ENCODE results near the gene ADD1. TPM values are rescaled to one million over a fixed set of nuclear protein-coding genes. Genes with fewer than 3 reads are reported as not detected.

ADD1 gene
- total and polyA plus RNA-seq, 7 donors = 124 to 224 (median 176) TPM

GRCh38 chr4:2814627-2815270 is 28.9 kb upstream of the ADD1 start:
- intact Hi-C loops (cut with DNase I) = loop anchor here in 1 of 2 donors (5.0 kb wide), 1 partner anchor 47 kb away; no protein-coding TSS in a partner anchor
- TF ChIP-seq, protein P1, sequence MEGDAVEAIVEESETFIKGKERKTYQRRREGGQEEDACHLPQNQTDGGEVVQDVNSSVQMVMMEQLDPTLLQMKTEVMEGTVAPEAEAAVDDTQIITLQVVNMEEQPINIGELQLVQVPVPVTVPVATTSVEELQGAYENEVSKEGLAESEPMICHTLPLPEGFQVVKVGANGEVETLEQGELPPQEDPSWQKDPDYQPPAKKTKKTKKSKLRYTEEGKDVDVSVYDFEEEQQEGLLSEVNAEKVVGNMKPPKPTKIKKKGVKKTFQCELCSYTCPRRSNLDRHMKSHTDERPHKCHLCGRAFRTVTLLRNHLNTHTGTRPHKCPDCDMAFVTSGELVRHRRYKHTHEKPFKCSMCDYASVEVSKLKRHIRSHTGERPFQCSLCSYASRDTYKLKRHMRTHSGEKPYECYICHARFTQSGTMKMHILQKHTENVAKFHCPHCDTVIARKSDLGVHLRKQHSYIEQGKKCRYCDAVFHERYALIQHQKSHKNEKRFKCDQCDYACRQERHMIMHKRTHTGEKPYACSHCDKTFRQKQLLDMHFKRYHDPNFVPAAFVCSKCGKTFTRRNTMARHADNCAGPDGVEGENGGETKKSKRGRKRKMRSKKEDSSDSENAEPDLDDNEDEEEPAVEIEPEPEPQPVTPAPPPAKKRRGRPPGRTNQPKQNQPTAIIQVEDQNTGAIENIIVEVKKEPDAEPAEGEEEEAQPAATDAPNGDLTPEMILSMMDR (IDR thresholded peaks at IDR 0.05) = no peak
- Histone ChIP-seq H3K27me3 (ENCODE audit: insufficient read depth in 3 of 3, low read length in 2 of 3) (no peaks in the 10 kb centered on the region), H3K27ac (no peak overlapping the region), H3K4me3 (no peak overlapping the region), H3K36me3 (ENCODE audit: insufficient read depth in 1 of 2, low read depth in 1 of 2) (no peaks in the 10 kb centered on the region), H3K9me3 (no peaks in the 10 kb centered on the region), H3K4me1 (peaks cover 46% of the 10 kb centered on the region)
- WGBS, 3 donors = 75 to 90% (median 84%) methylated on average over 7 of the region's 7 CpGs
- no peak for DNase-seq
- ATAC-seq = no peak

- H3K4me1 ChIP-seq = peaks cover 32% of the 10 kb centered on the region
- no peak overlapping the region for H3K4me3 ChIP-seq
- H3K27ac ChIP-seq = no peak overlapping the region
- H3K9me3 ChIP-seq = no peaks in the 10 kb centered on the region
- peaks cover 0 to 6% of the 10 kb centered on the region in 2 donors for H3K36me3 ChIP-seq (ENCODE audit: insufficient read depth in 1 of 2, low read depth in 1 of 2)
- TF ChIP-seq, protein P1 (IDR thresholded peaks at IDR 0.05) = no peak
- no peak for ATAC-seq
- no peaks in the 10 kb centered on the region for H3K27me3 ChIP-seq (ENCODE audit: insufficient read depth in 3 of 3, low read length in 2 of 3)
- intact Hi-C loops (cut with DNase I) = no loop called here
- DNase-seq = no peak
- WGBS, 3 donors = 91 to 97% (median 97%) methylated on average over 1 of the region's 1 CpG
Observed at GRCh38 chr4:2816401-2816954, 27.2 kb upstream of the ADD1 start.

GRCh38 chr4:2817137-2817536 is 26.5 kb upstream of the ADD1 start:
- Histone ChIP-seq H3K36me3 (ENCODE audit: insufficient read depth in 1 of 2, low read depth in 1 of 2) (peaks cover 0 to 8% of the 10 kb centered on the region in 2 donors), H3K4me3 (no peak overlapping the region), H3K9me3 (no peaks in the 10 kb centered on the region), H3K27me3 (ENCODE audit: insufficient read depth in 3 of 3, low read length in 2 of 3) (no peaks in the 10 kb centered on the region), H3K4me1 (peaks cover 25% of the 10 kb centered on the region), H3K27ac (no peak overlapping the region)
- TF ChIP-seq, protein P1 (IDR thresholded peaks at IDR 0.05) = no peak
- peak in 1 of 2 donors; percentile 44 for DNase-seq
- intact Hi-C loops (cut with DNase I) = no loop called here
- no peak for ATAC-seq
- 67 to 81% (median 77%) methylated on average over 4 of the region's 4 CpGs for WGBS, 3 donors

- 10 to 22% (median 17%) methylated on average over 28 to 65 of the region's 65 CpGs for WGBS, 3 donors
- ATAC-seq = peak; percentile 50 to 69 (median 60)
- Histone ChIP-seq H3K9me3 (no peaks in the 10 kb centered on the region), H3K27ac (no peak overlapping the region), H3K4me3 (peak overlapping the region; percentile 70), H3K27me3 (ENCODE audit: insufficient read depth in 3 of 3, low read length in 2 of 3) (no peaks in the 10 kb centered on the region), H3K4me1 (peaks cover 18% of the 10 kb centered on the region), H3K36me3 (ENCODE audit: insufficient read depth in 1 of 2, low read depth in 1 of 2) (peaks cover 0 to 14% of the 10 kb centered on the region in 2 donors)
- intact Hi-C loops (cut with DNase I) = no loop called here
- DNase-seq = peak; percentile 19 to 53
- TF ChIP-seq, protein P1 (IDR thresholded peaks at IDR 0.05) = no peak
Observed at GRCh38 chr4:2817701-2818350, 25.8 kb upstream of the ADD1 start.
